Trophoblast cell (in vitro differentiated cells and primary cell): ENCODE measurements around the gene TBL1XR1.

Experiments
- DNase-seq, 2 donors: peaks; one replicate each; pipeline ENCODE4 v3.0.0-alpha.2; 2016
- H2AFZ ChIP-seq: 2 replicates; pipeline ENCODE4 v1.6.1; 2013; ENCODE audit warnings: low read length, moderate library complexity, mild to moderate bottlenecking; ENCODE audit not compliant: insufficient read depth, poor library complexity
- H2AK5ac ChIP-seq: 2 replicates; pipeline ENCODE4 v1.6.1; 2013; ENCODE audit warnings: mild to moderate bottlenecking, low read length
- H2BK120ac ChIP-seq: 2 replicates; pipeline ENCODE4 v1.6.1; 2013; ENCODE audit warnings: low read length, mild to moderate bottlenecking, moderate library complexity; ENCODE audit not compliant: insufficient read depth, poor library complexity
- H2BK12ac ChIP-seq: 2 replicates; pipeline ENCODE4 v1.6.1; 2013; ENCODE audit warnings: mild to moderate bottlenecking, low read length, moderate library complexity
- H2BK5ac ChIP-seq: 2 replicates; pipeline ENCODE4 v1.6.1; 2013; ENCODE audit warnings: low read length, low read depth, moderate library complexity, mild to moderate bottlenecking; ENCODE audit not compliant: poor library complexity
- H3K14ac ChIP-seq: 2 replicates; pipeline ENCODE4 v1.6.1; 2013; ENCODE audit warnings: mild to moderate bottlenecking, low read length
- H3K18ac ChIP-seq: 2 replicates; pipeline ENCODE4 v1.6.1; 2013; ENCODE audit warnings: mild to moderate bottlenecking, low read length
- H3K23ac ChIP-seq: 2 replicates; pipeline ENCODE4 v1.6.1; 2013; ENCODE audit warnings: low read length
- H3K27ac ChIP-seq: 2 replicates; pipeline ENCODE4 v1.5.1; 2013; ENCODE audit warnings: low read depth, mild to moderate bottlenecking, inconsistent platforms, low read length, moderate library complexity
- H3K27me3 ChIP-seq: 2 replicates; pipeline ENCODE4 v1.6.1; 2013; ENCODE audit warnings: inconsistent platforms, mild to moderate bottlenecking, low read length, moderate library complexity; ENCODE audit not compliant: insufficient read depth
- H3K36me3 ChIP-seq, 2 experiments: 1 replicate in 1 of 2; 2 replicates in 1 of 2; pipeline ENCODE4 v1.6.1; 2013; ENCODE audit warnings: low read length in 2 of 2, mild to moderate bottlenecking in 2 of 2, moderate library complexity in 1 of 2; ENCODE audit not compliant: insufficient read depth in 2 of 2, control insufficient read depth in 1 of 2
- H3K4ac ChIP-seq: 2 replicates; pipeline ENCODE4 v1.6.1; 2013; ENCODE audit warnings: low read depth, mild to moderate bottlenecking, low read length, moderate library complexity
- H3K4me1 ChIP-seq, 2 experiments: 1 replicate in 1 of 2; 2 replicates in 1 of 2; pipeline ENCODE4 v1.6.1; 2013; ENCODE audit warnings: low read length in 2 of 2, mild to moderate bottlenecking in 2 of 2, moderate library complexity in 1 of 2; ENCODE audit not compliant: insufficient read depth in 2 of 2, control insufficient read depth in 1 of 2
- H3K4me2 ChIP-seq: 2 replicates; pipeline ENCODE4 v1.6.1; 2013; ENCODE audit warnings: inconsistent platforms, mild to moderate bottlenecking, low read length, moderate library complexity
- H3K4me3 ChIP-seq: 2 replicates; pipeline ENCODE4 v1.5.1; 2013; ENCODE audit warnings: mild to moderate bottlenecking, low read depth, low read length, inconsistent platforms
- H3K79me1 ChIP-seq: one replicate; pipeline ENCODE4 v1.6.1; 2013; ENCODE audit warnings: low read length
- H3K79me2 ChIP-seq: 2 replicates; pipeline ENCODE4 v1.6.1; 2013; ENCODE audit warnings: low read length, mild to moderate bottlenecking; ENCODE audit not compliant: control insufficient read depth, insufficient read depth, poor library complexity
- H3K9ac ChIP-seq: 2 replicates; pipeline ENCODE4 v1.6.1; 2013; ENCODE audit warnings: mild to moderate bottlenecking, low read length
- H3K9me3 ChIP-seq: 2 replicates; pipeline ENCODE4 v1.6.1; 2013; ENCODE audit warnings: low read depth, mild to moderate bottlenecking, control low read depth, inconsistent platforms, low read length; ENCODE audit not compliant: insufficient read depth
- H4K12ac ChIP-seq: 2 replicates; pipeline ENCODE4 v1.6.1; 2013; ENCODE audit warnings: low read depth, mild to moderate bottlenecking, low read length, moderate library complexity
- H4K8ac ChIP-seq: 2 replicates; pipeline ENCODE4 v1.6.1; 2013; ENCODE audit warnings: low read depth, mild to moderate bottlenecking, low read length, moderate library complexity
- H4K91ac ChIP-seq: one replicate; pipeline ENCODE4 v1.6.1; 2013; ENCODE audit warnings: low read depth, mild to moderate bottlenecking, low read length, moderate library complexity
- WGBS: extraction: QIAGEN DNeasy Blood & Tissue Kit; methylation state at CpG from one replicate; pipeline ENCODE4 v1.1.7; 2013; ENCODE audit warnings: missing lambda C conversion rate; ENCODE audit not compliant: insufficient read length, insufficient coverage; ENCODE audit errors: extremely low coverage; 5-methylcytosine and 5-hydroxymethylcytosine counted together

TBL1XR1 gene

DNA sequence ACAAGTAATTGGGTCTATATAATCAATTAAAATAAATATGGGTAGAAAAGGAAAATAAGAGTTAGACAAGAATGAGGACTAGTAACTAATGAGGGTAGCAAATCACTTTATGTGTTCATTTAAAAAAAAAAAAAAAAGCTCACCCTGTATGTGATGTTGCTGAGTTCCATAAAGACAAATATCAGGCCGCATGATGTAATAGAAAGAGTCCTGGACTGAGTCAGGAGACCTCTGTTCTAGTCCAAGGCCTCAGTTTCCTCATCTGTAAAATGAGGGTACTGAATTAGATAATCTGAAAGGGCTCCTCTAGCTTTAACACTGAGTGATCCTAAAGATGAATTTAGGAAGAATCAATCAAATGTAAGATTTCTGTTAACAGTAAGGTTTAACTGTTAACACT lies 117.6 kb downstream of the TBL1XR1 start:
- H4K12ac ChIP-seq = no peak overlapping the region
- no peak overlapping the region for H3K4me2 ChIP-seq
- no CpG with 5 or more reads among the region's 1 CpG for WGBS
- H2BK12ac ChIP-seq = no peak overlapping the region
- no peaks in the 10 kb centered on the region for H3K27me3 ChIP-seq
- no peaks in the 10 kb centered on the region for H3K79me2 ChIP-seq
- no peak overlapping the region for H2AK5ac ChIP-seq
- H3K9ac ChIP-seq = no peak overlapping the region
- no peak overlapping the region for H4K8ac ChIP-seq
- no peak overlapping the region for H4K91ac ChIP-seq
- H3K36me3 ChIP-seq = no peaks in the 10 kb centered on the region
- no peak overlapping the region for H2BK5ac ChIP-seq
- H3K4me3 ChIP-seq = no peak overlapping the region
- H3K9me3 ChIP-seq = no peaks in the 10 kb centered on the region
- H3K14ac ChIP-seq = no peak overlapping the region
- H3K23ac ChIP-seq = no peak overlapping the region
- H3K4me1 ChIP-seq = no peaks in the 10 kb centered on the region
- DNase-seq = no peak
- no peak overlapping the region for H3K4ac ChIP-seq
- H3K27ac ChIP-seq = no peak overlapping the region
- no peak overlapping the region for H2AFZ ChIP-seq
- H3K79me1 ChIP-seq = no peaks in the 10 kb centered on the region
- H3K18ac ChIP-seq = no peak overlapping the region
- H2BK120ac ChIP-seq = no peak overlapping the region

DNA sequence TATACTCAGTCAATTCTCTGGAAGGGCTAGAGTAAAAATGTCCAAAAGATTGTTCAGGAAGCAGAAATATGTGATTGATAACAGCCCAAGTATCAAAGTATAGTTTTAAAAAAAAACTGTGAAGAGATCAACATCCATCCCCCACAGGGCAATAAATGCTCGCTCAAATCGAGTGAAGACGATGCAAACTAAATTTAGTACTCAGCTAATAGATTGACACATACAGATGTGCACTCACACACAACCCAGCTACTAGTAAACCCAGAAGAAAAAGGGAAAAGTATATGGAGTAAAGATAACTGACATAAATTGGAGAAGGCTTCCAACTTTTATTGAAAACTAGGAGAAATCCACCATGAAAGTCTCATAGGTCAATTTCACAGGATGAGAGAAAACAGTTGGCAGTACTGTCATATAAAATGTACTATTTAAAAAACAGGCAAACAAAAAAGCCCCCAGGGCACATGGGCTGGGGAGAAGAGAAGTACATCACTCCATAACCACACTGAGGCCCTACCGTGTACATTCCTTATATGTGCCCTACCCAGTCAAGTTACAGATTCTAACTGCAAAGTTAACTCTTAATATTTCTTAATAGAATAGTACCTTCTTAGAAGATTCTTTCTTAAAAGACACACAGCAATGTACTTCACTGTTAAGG lies 125.7 kb downstream of the TBL1XR1 start:
- Histone ChIP-seq H3K4me3 (no peak overlapping the region), H2BK12ac (no peak overlapping the region), H2AK5ac (no peak overlapping the region), H3K14ac (no peak overlapping the region), H3K79me2 (no peaks in the 10 kb centered on the region), H3K27me3 (no peaks in the 10 kb centered on the region), H3K79me1 (no peaks in the 10 kb centered on the region), H3K4me2 (no peak overlapping the region), H4K91ac (no peak overlapping the region), H3K36me3 (no peaks in the 10 kb centered on the region), H4K12ac (no peak overlapping the region), H3K27ac (no peak overlapping the region), H3K9ac (no peak overlapping the region), H2AFZ (no peak overlapping the region), H3K9me3 (no peaks in the 10 kb centered on the region), H3K4ac (no peak overlapping the region), H4K8ac (no peak overlapping the region), H3K23ac (no peak overlapping the region), H2BK5ac (no peak overlapping the region), H2BK120ac (no peak overlapping the region), H3K18ac (no peak overlapping the region), H3K4me1 (no peaks in the 10 kb centered on the region)
- WGBS = no CpG with 5 or more reads among the region's 4 CpGs
- DNase-seq = no peak

DNA sequence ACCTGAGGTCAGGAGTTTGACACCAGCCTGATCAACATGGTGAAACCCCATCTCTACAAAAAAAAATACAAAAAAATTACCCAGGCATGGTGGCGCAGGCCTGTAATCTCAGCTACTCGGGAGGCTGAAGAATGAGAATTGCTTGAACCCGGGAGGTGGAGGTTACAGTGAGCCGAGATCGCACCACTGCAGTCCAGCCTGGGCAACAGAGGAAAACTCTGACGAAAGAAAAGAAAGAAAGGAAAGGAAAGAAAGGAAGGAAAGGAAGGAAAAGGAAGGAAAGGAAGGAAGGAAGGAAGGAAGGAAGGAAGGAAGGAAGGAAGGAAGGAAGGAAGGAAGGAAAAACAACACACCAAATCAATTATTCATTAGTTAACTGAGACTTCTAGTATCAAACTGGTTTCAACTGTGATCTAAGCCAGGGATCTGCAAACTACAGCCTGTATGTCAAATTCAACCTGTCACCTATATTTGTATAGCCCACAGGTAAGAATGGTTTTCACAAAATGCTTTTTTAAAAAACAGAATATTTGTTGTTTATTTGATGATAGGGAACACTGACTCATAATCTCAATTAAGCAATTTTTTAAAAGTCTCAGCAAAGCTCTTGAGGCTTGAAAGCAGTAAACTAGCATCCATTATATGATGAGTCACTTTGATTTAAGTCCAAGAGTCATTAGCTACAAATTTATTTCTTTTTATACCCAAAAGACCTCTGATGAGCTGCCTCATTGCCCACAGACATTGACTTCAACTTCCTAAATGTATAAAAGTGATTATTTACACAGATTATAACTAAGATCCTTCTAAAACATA lies 127.6 kb downstream of the TBL1XR1 start:
- H4K91ac ChIP-seq = no peak overlapping the region
- no peaks in the 10 kb centered on the region for H3K9me3 ChIP-seq
- H3K9ac ChIP-seq = no peak overlapping the region
- H3K4ac ChIP-seq = no peak overlapping the region
- no peak overlapping the region for H4K8ac ChIP-seq
- no peak for DNase-seq
- no peak overlapping the region for H3K14ac ChIP-seq
- peaks cover 2% of the 10 kb centered on the region for H3K79me2 ChIP-seq
- H3K4me1 ChIP-seq = no peaks in the 10 kb centered on the region
- H2BK5ac ChIP-seq = no peak overlapping the region
- no peaks in the 10 kb centered on the region for H3K27me3 ChIP-seq
- H3K4me3 ChIP-seq = no peak overlapping the region
- no CpG with 5 or more reads among the region's 6 CpGs for WGBS
- no peak overlapping the region for H2AK5ac ChIP-seq
- no peak overlapping the region for H2AFZ ChIP-seq
- no peak overlapping the region for H2BK120ac ChIP-seq
- H3K36me3 ChIP-seq = no peaks in the 10 kb centered on the region
- H4K12ac ChIP-seq = no peak overlapping the region
- no peaks in the 10 kb centered on the region for H3K79me1 ChIP-seq
- H3K4me2 ChIP-seq = no peak overlapping the region
- no peak overlapping the region for H2BK12ac ChIP-seq
- H3K27ac ChIP-seq = no peak overlapping the region
- no peak overlapping the region for H3K18ac ChIP-seq
- H3K23ac ChIP-seq = no peak overlapping the region

- H3K27me3 ChIP-seq = no peaks in the 10 kb centered on the region
- no peak overlapping the region for H2BK12ac ChIP-seq
- no peak overlapping the region for H2AK5ac ChIP-seq
- no peak overlapping the region for H2AFZ ChIP-seq
- H2BK5ac ChIP-seq = no peak overlapping the region
- H3K36me3 ChIP-seq = no peaks in the 10 kb centered on the region
- no peak overlapping the region for H3K18ac ChIP-seq
- no peak overlapping the region for H2BK120ac ChIP-seq
- H4K8ac ChIP-seq = no peak overlapping the region
- WGBS = no CpG with 5 or more reads among the region's 3 CpGs
- H3K4me1 ChIP-seq = no peaks in the 10 kb centered on the region
- H3K9ac ChIP-seq = no peak overlapping the region
- H3K4ac ChIP-seq = no peak overlapping the region
- no peak overlapping the region for H3K23ac ChIP-seq
- DNase-seq = no peak
- H3K79me2 ChIP-seq = peaks cover 2% of the 10 kb centered on the region
- no peak overlapping the region for H3K4me2 ChIP-seq
- no peak overlapping the region for H3K14ac ChIP-seq
- no peak overlapping the region for H4K12ac ChIP-seq
- H3K27ac ChIP-seq = no peak overlapping the region
- no peak overlapping the region for H3K4me3 ChIP-seq
- no peaks in the 10 kb centered on the region for H3K79me1 ChIP-seq
- H4K91ac ChIP-seq = no peak overlapping the region
- H3K9me3 ChIP-seq = no peaks in the 10 kb centered on the region
These were observed 128.3 kb downstream of the TBL1XR1 start for GRCh38 chr3:177068967-177069366.
